ES-I3 (cell line): ENCODE measurements around the gene NSD1.
A peak's percentile ranks its signal among the peaks of the same experiment; 100 is the strongest.

Source experiments
- H3K36me3 ChIP-seq: 2 replicates; pipeline ENCODE4 v1.6.1; 2013; ENCODE audit warnings: mild to moderate bottlenecking, low read length, control low read depth, moderate library complexity; ENCODE audit not compliant: insufficient read depth
- H3K4me1 ChIP-seq: 2 replicates; pipeline ENCODE4 v1.6.1; 2013; ENCODE audit warnings: mild to moderate bottlenecking, control low read depth, low read length; ENCODE audit not compliant: insufficient read depth
- H3K9ac ChIP-seq: 2 replicates; pipeline ENCODE4 v1.6.1; 2013; ENCODE audit warnings: low read depth, mild to moderate bottlenecking, low read length, moderate library complexity
- H3K9me3 ChIP-seq: 2 replicates; pipeline ENCODE4 v1.6.1; 2013; ENCODE audit warnings: mild to moderate bottlenecking, low read length, moderate library complexity; ENCODE audit not compliant: control insufficient read depth, insufficient read depth

NSD1 gene

GRCh38 chr5:177133096-177133852 is at the start of gene NSD1:
TSS of gene NSD1 (plus strand) at chr5:177133773. CDS start at chr5:177135104, 1,331 bp downstream.
- peaks cover 29% of the 10 kb centered on the region for H3K36me3 ChIP-seq
- H3K9me3 ChIP-seq, result no peaks in the 10 kb centered on the region
- peaks cover 30% of the 10 kb centered on the region for H3K4me1 ChIP-seq
- peak within 1 kb of the TSS; percentile 83 for H3K9ac ChIP-seq

- Histone ChIP-seq H3K4me1 (peaks cover 19% of the 10 kb centered on the region), H3K9me3 (no peaks in the 10 kb centered on the region), H3K9ac (no peak overlapping the region), H3K36me3 (no peaks in the 10 kb centered on the region)
Measured at GRCh38 chr5:177084175-177084574, 49.4 kb upstream of the NSD1 start.

- Histone ChIP-seq H3K4me1 (peaks cover 19% of the 10 kb centered on the region), H3K9ac (no peak overlapping the region), H3K9me3 (no peaks in the 10 kb centered on the region), H3K36me3 (no peaks in the 10 kb centered on the region)
Measured at GRCh38 chr5:177085985-177086653, 47.5 kb upstream of the NSD1 start.

- Histone ChIP-seq H3K36me3 (no peaks in the 10 kb centered on the region), H3K9me3 (no peaks in the 10 kb centered on the region), H3K9ac (peak within 1 kb of the TSS; percentile 59), H3K4me1 (peaks cover 19% of the 10 kb centered on the region)
Measured at GRCh38 chr5:177086654-177087397, 46.7 kb upstream of the NSD1 start, which contains the start of gene FGFR4. TSS of gene FGFR4 (plus strand) at chr5:177086915. CDS start at chr5:177089603, 2,688 bp downstream.

- peak overlapping the region; percentile 59 for H3K9ac ChIP-seq
- no peaks in the 10 kb centered on the region for H3K9me3 ChIP-seq
- peaks cover 19% of the 10 kb centered on the region for H3K4me1 ChIP-seq
- no peaks in the 10 kb centered on the region for H3K36me3 ChIP-seq
Measured at GRCh38 chr5:177087398-177088005, 46.1 kb upstream of the NSD1 start.

GRCh38 chr5:177089127-177089526 is 44.4 kb upstream of the NSD1 start:
- Histone ChIP-seq H3K4me1 (peaks cover 15% of the 10 kb centered on the region), H3K9me3 (no peaks in the 10 kb centered on the region), H3K9ac (no peak overlapping the region), H3K36me3 (no peaks in the 10 kb centered on the region)

- Histone ChIP-seq H3K36me3 (no peaks in the 10 kb centered on the region), H3K9me3 (no peaks in the 10 kb centered on the region), H3K4me1 (peaks cover 13% of the 10 kb centered on the region), H3K9ac (no peak overlapping the region)
Measured at GRCh38 chr5:177089825-177090641, 43.5 kb upstream of the NSD1 start.

- Histone ChIP-seq H3K36me3 (no peaks in the 10 kb centered on the region), H3K9ac (no peak overlapping the region), H3K4me1 (peaks cover 5% of the 10 kb centered on the region), H3K9me3 (no peaks in the 10 kb centered on the region)
Measured at GRCh38 chr5:177090813-177091212, 42.8 kb upstream of the NSD1 start.

- Histone ChIP-seq H3K9me3 (no peaks in the 10 kb centered on the region), H3K9ac (no peak overlapping the region), H3K36me3 (no peaks in the 10 kb centered on the region), H3K4me1 (peaks cover 1% of the 10 kb centered on the region)
Measured at GRCh38 chr5:177091232-177091631, 42.3 kb upstream of the NSD1 start.

- H3K4me1 ChIP-seq, result no peaks in the 10 kb centered on the region
- H3K9ac ChIP-seq, result no peak overlapping the region
- no peaks in the 10 kb centered on the region for H3K9me3 ChIP-seq
- no peaks in the 10 kb centered on the region for H3K36me3 ChIP-seq
Measured at GRCh38 chr5:177092178-177093081, 41.1 kb upstream of the NSD1 start.

- H3K4me1 ChIP-seq, result no peaks in the 10 kb centered on the region
- no peak overlapping the region for H3K9ac ChIP-seq
- H3K36me3 ChIP-seq, result no peaks in the 10 kb centered on the region
- H3K9me3 ChIP-seq, result no peaks in the 10 kb centered on the region
Measured at GRCh38 chr5:177093082-177093712, 40.4 kb upstream of the NSD1 start.

- H3K9me3 ChIP-seq, result no peaks in the 10 kb centered on the region
- H3K36me3 ChIP-seq, result no peaks in the 10 kb centered on the region
- peaks cover 3% of the 10 kb centered on the region; the same call in 1 of the 2 replicates for H3K4me1 ChIP-seq
- no peak overlapping the region for H3K9ac ChIP-seq
Measured at GRCh38 chr5:177093803-177094202, 39.8 kb upstream of the NSD1 start.
